ENCODE results near the gene NR2E1. TPM values are rescaled to one million over a fixed set of nuclear protein-coding genes. Genes with fewer than 3 reads are reported as not detected.

The NR2E1 gene
- total and polyA plus RNA-seq, 10 of the 15 experiments (the other 5 are each of a cell fraction or from before 2014, with no cell fraction given) = not detected

DNA sequence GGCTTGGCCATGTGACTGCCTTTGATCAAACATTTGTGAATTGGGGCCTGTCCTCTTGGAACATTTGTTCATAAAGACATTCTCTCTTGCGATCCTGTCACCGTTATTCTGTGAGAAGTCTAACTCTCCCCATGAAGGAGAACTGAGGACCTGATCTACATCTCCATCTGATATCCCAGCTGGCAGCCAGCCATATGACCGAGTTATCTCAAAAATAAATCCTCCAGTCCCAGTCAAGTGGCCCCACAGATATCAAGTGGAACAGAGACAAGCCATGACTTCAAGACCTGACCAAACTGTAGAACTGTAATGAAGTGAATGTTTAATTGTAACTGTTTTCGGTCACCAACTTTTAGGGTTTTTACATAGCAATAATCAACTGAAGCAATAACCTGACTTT, 69.3 kb downstream of the NR2E1 start:
- Histone ChIP-seq H3K9me3 (replicated peaks; ENCODE audit: control insufficient read depth, insufficient read depth, low read length) (no peaks in the 10 kb centered on the region), H3K4me1 (ENCODE audit: control insufficient read depth, insufficient read depth, low read length) (no peaks in the 10 kb centered on the region), H2AFZ (ENCODE audit: control insufficient read depth, low read depth, low read length) (no peak overlapping the region), H3K36me3 (ENCODE audit: control insufficient read depth in 2 of 2, insufficient read depth in 2 of 2, low read length in 1 of 2) (peaks cover 0 to 2% of the 10 kb centered on the region in 2 experiments), H3K27me3 (replicated peaks in 1 of 2; ENCODE audit: control insufficient read depth in 2 of 2, insufficient read depth in 2 of 2, low read length in 1 of 2) (no peaks in the 10 kb centered on the region), H3K79me2 (ENCODE audit: control insufficient read depth, insufficient read depth, low read length) (peaks cover 7% of the 10 kb centered on the region), H3K4me2 (ENCODE audit: control insufficient read depth, insufficient read depth) (no peak overlapping the region), H3K4me3 (no peak overlapping the region), H3K27ac (ENCODE audit: control insufficient read depth, insufficient read depth) (no peak overlapping the region), H4K20me1 (ENCODE audit: control insufficient read depth, insufficient read depth) (no peaks in the 10 kb centered on the region), H3K9ac (ENCODE audit: control insufficient read depth, insufficient read depth, low read length) (no peak overlapping the region)
- in situ Hi-C loops (cut with MboI) = no loop called here
- ATAC-seq (no peak), FAIRE-seq (no peak), DNase-seq (ENCODE audit: low read depth, low spot score) (no peak)
- no TSS peak for BruUV-seq (replicated peaks)
- POLR2A ChIA-PET = no interaction called here
- 96% methylated on average over 4 of the region's 4 CpGs for WGBS (ENCODE audit: insufficient coverage, insufficient replicate concordance, low lambda C conversion rate, missing lambda C conversion rate)
- CTCF ChIA-PET = interaction anchor here (0.7 kb wide), 1 partner anchor 17 kb away, joined by 3 read pairs; no protein-coding TSS in a partner anchor
- SMC1A ChIA-PET (ENCODE audit: uncharacterized antibody, unreplicated experiment) = interaction anchor here (0.9 to 1.7 kb wide), 2 partner anchors 21 to 56 kb away, joined by 3 read pairs; no protein-coding TSS in a partner anchor
- RAD21 ChIA-PET (ENCODE audit: unreplicated experiment) = no interaction called here
- TF ChIP-seq ZZZ3 (IDR thresholded peaks at IDR 0.05; ENCODE audit: control insufficient read depth, insufficient read length, low read depth) (no peak), ATF7 (IDR thresholded peaks at IDR 0.05; ENCODE audit: low read depth) (no peak), PML (IDR thresholded peaks at IDR 0.05; ENCODE audit: low read length) (no peak)
- TF ChIP-seq, protein P1, sequence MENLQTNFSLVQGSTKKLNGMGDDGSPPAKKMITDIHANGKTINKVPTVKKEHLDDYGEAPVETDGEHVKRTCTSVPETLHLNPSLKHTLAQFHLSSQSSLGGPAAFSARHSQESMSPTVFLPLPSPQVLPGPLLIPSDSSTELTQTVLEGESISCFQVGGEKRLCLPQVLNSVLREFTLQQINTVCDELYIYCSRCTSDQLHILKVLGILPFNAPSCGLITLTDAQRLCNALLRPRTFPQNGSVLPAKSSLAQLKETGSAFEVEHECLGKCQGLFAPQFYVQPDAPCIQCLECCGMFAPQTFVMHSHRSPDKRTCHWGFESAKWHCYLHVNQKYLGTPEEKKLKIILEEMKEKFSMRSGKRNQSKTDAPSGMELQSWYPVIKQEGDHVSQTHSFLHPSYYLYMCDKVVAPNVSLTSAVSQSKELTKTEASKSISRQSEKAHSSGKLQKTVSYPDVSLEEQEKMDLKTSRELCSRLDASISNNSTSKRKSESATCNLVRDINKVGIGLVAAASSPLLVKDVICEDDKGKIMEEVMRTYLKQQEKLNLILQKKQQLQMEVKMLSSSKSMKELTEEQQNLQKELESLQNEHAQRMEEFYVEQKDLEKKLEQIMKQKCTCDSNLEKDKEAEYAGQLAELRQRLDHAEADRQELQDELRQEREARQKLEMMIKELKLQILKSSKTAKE (IDR thresholded peaks at IDR 0.05; ENCODE audit: low read depth, poor library complexity, severe bottlenecking) = no peak
- intact Hi-C loops (cut with micrococcal nuclease; ENCODE audit: unreplicated experiment) = no loop called here

DNA sequence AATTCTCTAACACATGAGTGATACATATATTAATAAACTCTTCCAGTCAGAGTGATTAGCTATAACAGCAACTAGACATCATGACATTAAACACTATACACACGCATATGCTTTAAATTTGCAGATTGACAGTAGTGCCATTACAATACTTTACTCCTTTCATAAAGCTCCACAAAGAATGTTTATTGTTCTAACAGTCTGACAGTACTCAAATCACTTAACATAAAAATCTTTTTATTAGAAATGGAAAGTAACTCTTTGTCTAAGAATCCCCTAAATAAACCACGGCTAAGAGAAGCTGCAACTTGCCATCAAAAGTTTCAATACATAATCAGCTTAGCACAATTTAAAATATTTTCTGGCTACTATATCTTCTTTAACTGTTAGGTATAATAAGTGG, 71.0 kb downstream of the NR2E1 start:
- peaks cover 9% of the 10 kb centered on the region for H3K79me2 ChIP-seq (ENCODE audit: control insufficient read depth, insufficient read depth, low read length)
- TF ChIP-seq ZSCAN29 (IDR thresholded peaks at IDR 0.05) = no peak
- TF ChIP-seq, protein P2, sequence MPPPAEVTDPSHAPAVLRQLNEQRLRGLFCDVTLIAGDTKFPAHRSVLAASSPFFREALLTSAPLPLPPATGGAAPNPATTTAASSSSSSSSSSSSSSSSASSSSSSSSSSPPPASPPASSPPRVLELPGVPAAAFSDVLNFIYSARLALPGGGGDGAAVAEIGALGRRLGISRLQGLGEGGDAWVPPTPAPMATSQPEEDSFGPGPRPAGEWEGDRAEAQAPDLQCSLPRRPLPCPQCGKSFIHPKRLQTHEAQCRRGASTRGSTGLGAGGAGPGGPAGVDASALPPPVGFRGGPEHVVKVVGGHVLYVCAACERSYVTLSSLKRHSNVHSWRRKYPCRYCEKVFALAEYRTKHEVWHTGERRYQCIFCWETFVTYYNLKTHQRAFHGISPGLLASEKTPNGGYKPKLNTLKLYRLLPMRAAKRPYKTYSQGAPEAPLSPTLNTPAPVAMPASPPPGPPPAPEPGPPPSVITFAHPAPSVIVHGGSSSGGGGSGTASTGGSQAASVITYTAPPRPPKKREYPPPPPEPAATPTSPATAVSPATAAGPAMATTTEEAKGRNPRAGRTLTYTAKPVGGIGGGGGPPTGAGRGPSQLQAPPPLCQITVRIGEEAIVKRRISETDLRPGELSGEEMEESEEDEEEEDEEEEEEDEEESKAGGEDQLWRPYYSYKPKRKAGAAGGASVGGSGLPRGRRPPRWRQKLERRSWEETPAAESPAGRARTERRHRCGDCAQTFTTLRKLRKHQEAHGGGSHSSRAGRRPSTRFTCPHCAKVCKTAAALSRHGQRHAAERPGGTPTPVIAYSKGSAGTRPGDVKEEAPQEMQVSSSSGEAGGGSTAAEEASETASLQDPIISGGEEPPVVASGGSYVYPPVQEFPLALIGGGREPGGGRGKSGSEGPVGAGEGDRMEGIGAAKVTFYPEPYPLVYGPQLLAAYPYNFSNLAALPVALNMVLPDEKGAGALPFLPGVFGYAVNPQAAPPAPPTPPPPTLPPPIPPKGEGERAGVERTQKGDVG (CRISPR knock-in tag; IDR thresholded peaks at IDR 0.05) = no peak
- no peak for TF ChIP-seq ZNF622 (IDR thresholded peaks at IDR 0.05)
- TF ChIP-seq, protein P3, sequence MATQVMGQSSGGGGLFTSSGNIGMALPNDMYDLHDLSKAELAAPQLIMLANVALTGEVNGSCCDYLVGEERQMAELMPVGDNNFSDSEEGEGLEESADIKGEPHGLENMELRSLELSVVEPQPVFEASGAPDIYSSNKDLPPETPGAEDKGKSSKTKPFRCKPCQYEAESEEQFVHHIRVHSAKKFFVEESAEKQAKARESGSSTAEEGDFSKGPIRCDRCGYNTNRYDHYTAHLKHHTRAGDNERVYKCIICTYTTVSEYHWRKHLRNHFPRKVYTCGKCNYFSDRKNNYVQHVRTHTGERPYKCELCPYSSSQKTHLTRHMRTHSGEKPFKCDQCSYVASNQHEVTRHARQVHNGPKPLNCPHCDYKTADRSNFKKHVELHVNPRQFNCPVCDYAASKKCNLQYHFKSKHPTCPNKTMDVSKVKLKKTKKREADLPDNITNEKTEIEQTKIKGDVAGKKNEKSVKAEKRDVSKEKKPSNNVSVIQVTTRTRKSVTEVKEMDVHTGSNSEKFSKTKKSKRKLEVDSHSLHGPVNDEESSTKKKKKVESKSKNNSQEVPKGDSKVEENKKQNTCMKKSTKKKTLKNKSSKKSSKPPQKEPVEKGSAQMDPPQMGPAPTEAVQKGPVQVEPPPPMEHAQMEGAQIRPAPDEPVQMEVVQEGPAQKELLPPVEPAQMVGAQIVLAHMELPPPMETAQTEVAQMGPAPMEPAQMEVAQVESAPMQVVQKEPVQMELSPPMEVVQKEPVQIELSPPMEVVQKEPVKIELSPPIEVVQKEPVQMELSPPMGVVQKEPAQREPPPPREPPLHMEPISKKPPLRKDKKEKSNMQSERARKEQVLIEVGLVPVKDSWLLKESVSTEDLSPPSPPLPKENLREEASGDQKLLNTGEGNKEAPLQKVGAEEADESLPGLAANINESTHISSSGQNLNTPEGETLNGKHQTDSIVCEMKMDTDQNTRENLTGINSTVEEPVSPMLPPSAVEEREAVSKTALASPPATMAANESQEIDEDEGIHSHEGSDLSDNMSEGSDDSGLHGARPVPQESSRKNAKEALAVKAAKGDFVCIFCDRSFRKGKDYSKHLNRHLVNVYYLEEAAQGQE (IDR thresholded peaks at IDR 0.05; ENCODE audit: low read depth, low read length) = no peak
- TF ChIP-seq ZZZ3 (IDR thresholded peaks at IDR 0.05; ENCODE audit: control insufficient read depth, insufficient read length, low read depth) = no peak

More for the DNA sequence above, 71.0 kb downstream of the NR2E1 start:
- WGBS (ENCODE audit: insufficient coverage, insufficient replicate concordance, low lambda C conversion rate, missing lambda C conversion rate) = 75% methylated on average over 2 of the region's 2 CpGs
- H3K4me2 ChIP-seq (ENCODE audit: control insufficient read depth, insufficient read depth) = no peak overlapping the region
- SMC1A ChIA-PET (ENCODE audit: uncharacterized antibody, unreplicated experiment) = interaction anchor here (0.8 to 1.6 kb wide), 5 partner anchors 9 to 19 kb away, joined by 3 to 5 read pairs (median 3); no protein-coding TSS in a partner anchor
- no peak overlapping the region for H3K9ac ChIP-seq (ENCODE audit: control insufficient read depth, insufficient read depth, low read length)
- no peak overlapping the region for H2AFZ ChIP-seq (ENCODE audit: control insufficient read depth, low read depth, low read length)
- no peak overlapping the region for H3K27ac ChIP-seq (ENCODE audit: control insufficient read depth, insufficient read depth)
- H3K4me3 ChIP-seq = no peak overlapping the region
- POLR2A ChIA-PET = interaction anchor here (0.7 kb wide), 1 partner anchor 9 kb away, joined by 5 read pairs; no protein-coding TSS in a partner anchor
- no peaks in the 10 kb centered on the region for H3K4me1 ChIP-seq (ENCODE audit: control insufficient read depth, insufficient read depth, low read length)
- in situ Hi-C loops (cut with MboI) (no loop called here), intact Hi-C loops (cut with micrococcal nuclease; ENCODE audit: unreplicated experiment) (no loop called here)
- DNase-seq (ENCODE audit: low read depth, low spot score) = no peak
- no peaks in the 10 kb centered on the region for H3K27me3 ChIP-seq (replicated peaks in 1 of 2; ENCODE audit: control insufficient read depth in 2 of 2, insufficient read depth in 2 of 2, low read length in 1 of 2)
- RAD21 ChIA-PET (ENCODE audit: unreplicated experiment) = interaction anchor here (1.1 kb wide), 1 partner anchor 17 kb away, joined by 3 read pairs; no protein-coding TSS in a partner anchor
- CTCF ChIA-PET = interaction anchor here (1.2 to 1.7 kb wide), 3 partner anchors 9 to 14 kb away, joined by 5 to 6 read pairs (median 6); no protein-coding TSS in a partner anchor
- no peaks in the 10 kb centered on the region for H4K20me1 ChIP-seq (ENCODE audit: control insufficient read depth, insufficient read depth)
- peaks cover 0 to 8% of the 10 kb centered on the region in 2 experiments for H3K36me3 ChIP-seq (ENCODE audit: control insufficient read depth in 2 of 2, insufficient read depth in 2 of 2, low read length in 1 of 2)
- no peaks in the 10 kb centered on the region for H3K9me3 ChIP-seq (replicated peaks; ENCODE audit: control insufficient read depth, insufficient read depth, low read length)
- BruUV-seq (replicated peaks) = no TSS peak
- ATAC-seq = no peak
- no peak for FAIRE-seq

Measured in GM12878 (cell line).